HepG2 (cell line): ENCODE data around the gene SIX4. TPM values are rescaled to one million over a fixed set of nuclear protein-coding genes. Genes with fewer than 3 reads are reported as not detected.

Source experiments
- ATRX ChIP-seq: sonication (generic); formaldehyde crosslinking; IDR thresholded peaks from 2 replicates; pipeline ENCODE4 v1.4.0; 2020; ENCODE audit warnings: missing genetic modification reagents, borderline replicate concordance
- FOXJ3 ChIP-seq: sonication (generic); formaldehyde crosslinking; IDR thresholded peaks from 2 replicates; pipeline ENCODE4 v1.4.0; 2020; ENCODE audit warnings: missing genetic modification reagents, mild to moderate bottlenecking, borderline replicate concordance
- KLF15 ChIP-seq: sonication (generic); formaldehyde crosslinking; IDR thresholded peaks from 2 replicates; pipeline ENCODE4 v1.8.1; 2023; ENCODE audit warnings: borderline replicate concordance, mild to moderate bottlenecking, inconsistent platforms, missing genetic modification reagents, mixed read lengths
- MBNL3 ChIP-seq: fragments of 250-450 bp; sonication (Bioruptor Pico); conservative IDR thresholded peaks from 2 replicates; pipeline ENCODE4 v1.8.0; 2022; ENCODE audit warnings: mild to moderate bottlenecking, inconsistent platforms
- NFKBIZ ChIP-seq: IDR thresholded peaks from 2 replicates; pipeline ENCODE4 v1.6.1; 2018; ENCODE audit warnings: missing genetic modification reagents, missing compliant biosample characterization
- NR1H2 ChIP-seq: sonication (generic); formaldehyde crosslinking; IDR thresholded peaks from 2 replicates; pipeline ENCODE4 v1.8.1; 2022; ENCODE audit warnings: low read depth, missing genetic modification reagents, borderline replicate concordance
- ZNF382 ChIP-seq: sonication (generic); formaldehyde crosslinking; IDR thresholded peaks from 2 replicates; pipeline ENCODE4 v1.5.0; 2020; ENCODE audit warnings: missing genetic modification reagents, mild to moderate bottlenecking, borderline replicate concordance
- ZNF761 ChIP-seq: sonication (generic); formaldehyde crosslinking; conservative IDR thresholded peaks from 2 replicates; pipeline ENCODE4 v1.4.0; 2020; ENCODE audit warnings: mild to moderate bottlenecking, missing genetic modification reagents
- ZNF772 ChIP-seq: sonication (generic); formaldehyde crosslinking; IDR thresholded peaks from 2 replicates; pipeline ENCODE4 v1.5.0; 2020; ENCODE audit warnings: mild to moderate bottlenecking, missing genetic modification reagents
- ZNF782 ChIP-seq: sonication (generic); formaldehyde crosslinking; IDR thresholded peaks from 2 replicates; pipeline ENCODE4 v1.4.0; 2020; ENCODE audit warnings: missing genetic modification reagents, mild to moderate bottlenecking, borderline replicate concordance
- ZNF841 ChIP-seq: sonication (generic); formaldehyde crosslinking; IDR thresholded peaks from 2 replicates; pipeline ENCODE4 v1.8.1; 2023; ENCODE audit warnings: missing genetic modification reagents, borderline replicate concordance
- polyA plus RNA-seq, 8 experiments: library from polyadenylated mRNA; depleted of rRNA in 3 of 8; stranded (reverse) in 7 of 8; unstranded in 1 of 8; fragments of >200 nt; fragmentation: Illumina TruSeq in 4 of 8; extraction: Trizol in 4 of 8; gene quantifications; 2 replicates each; pipeline versions ENCODE4 v1.2.1 to v1.2.3, GENCODE V29; 2011 to 2016; ENCODE audit warnings: low read depth in 4 of 8, missing spikeins in 1 of 8, mixed read lengths in 1 of 8; ENCODE audit not compliant: insufficient read depth in 1 of 8
- total RNA-seq, 5 experiments: library from RNA; depleted of rRNA; stranded (reverse); fragments of >200 nt; fragmentation: Illumina TruSeq; extraction: Trizol; gene quantifications; 2 replicates each; pipeline ENCODE4 v1.2.3, GENCODE V29; 2016; ENCODE audit warnings: low read depth in 1 of 5
- TF ChIP-seq, protein P1 (sequence below): IDR thresholded peaks from 2 replicates; pipeline ENCODE4 v1.6.1; 2016; ENCODE audit warnings: low read depth, missing genetic modification reagents, missing compliant biosample characterization
- TF ChIP-seq, protein P2 (sequence below): sonication (generic); formaldehyde crosslinking; IDR thresholded peaks from 2 replicates; pipeline ENCODE4 v1.5.1; 2020; ENCODE audit warnings: mild to moderate bottlenecking, moderate library complexity, missing genetic modification reagents
- TF ChIP-seq, protein P3 (sequence below): sonication (generic); formaldehyde crosslinking; IDR thresholded peaks from 2 replicates; pipeline ENCODE4 v1.4.0; 2020; ENCODE audit warnings: mild to moderate bottlenecking, low read depth, missing genetic modification reagents
- TF ChIP-seq, protein P4 (sequence below): sonication (generic); formaldehyde crosslinking; IDR thresholded peaks from 2 replicates; pipeline ENCODE4 v1.4.0; 2020; ENCODE audit warnings: missing genetic modification reagents, mild to moderate bottlenecking, borderline replicate concordance
- TF ChIP-seq, protein P5 (sequence below): sonication (generic); formaldehyde crosslinking; IDR thresholded peaks from 2 replicates; pipeline ENCODE4 v1.4.0; 2020; ENCODE audit warnings: missing genetic modification reagents

SIX4 gene
- total and polyA plus RNA-seq, 2 of the 13 experiments (the other 11 are each of a cell fraction or from before 2014, with no cell fraction given) = 5.0 to 6.0 TPM

DNA sequence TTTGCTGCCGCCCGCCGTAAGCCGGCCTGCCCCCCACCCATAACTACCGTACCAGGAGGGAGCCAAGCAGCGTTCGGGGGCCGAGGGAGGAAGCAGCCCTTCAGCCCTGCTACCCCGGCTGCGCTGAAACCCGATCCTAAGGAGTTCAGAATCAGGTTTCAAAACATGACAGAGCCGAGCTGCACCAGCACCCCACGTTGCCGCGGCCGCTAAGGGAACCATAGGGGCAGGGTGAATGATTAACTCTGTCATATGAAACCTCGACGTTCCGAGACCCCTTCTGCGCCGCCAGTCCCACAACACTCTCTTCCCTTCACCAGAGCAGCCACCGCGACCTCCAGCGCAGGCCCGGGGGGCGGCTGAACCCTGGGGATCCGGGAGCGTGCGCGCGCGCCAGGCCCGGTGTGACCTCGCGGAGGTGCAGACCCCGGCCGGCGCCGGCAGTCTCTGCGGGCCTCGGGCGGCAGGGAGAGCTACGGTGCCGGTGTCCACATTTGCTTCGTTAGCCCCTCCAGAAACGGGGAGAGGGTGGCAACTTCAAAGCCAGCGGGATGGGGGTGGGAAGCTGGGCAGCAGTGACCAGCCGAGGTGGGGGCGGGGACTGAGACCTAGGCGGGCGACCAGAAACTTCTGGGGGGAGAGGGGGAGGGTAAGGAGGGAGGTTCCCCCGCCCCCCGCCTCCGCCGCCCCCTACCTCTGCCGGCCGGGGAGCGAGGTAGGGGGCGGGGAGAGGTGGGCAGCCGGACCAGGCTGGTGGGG is 1.6 kb downstream of the SIX4 start (continued):
- TF ChIP-seq, protein P1, sequence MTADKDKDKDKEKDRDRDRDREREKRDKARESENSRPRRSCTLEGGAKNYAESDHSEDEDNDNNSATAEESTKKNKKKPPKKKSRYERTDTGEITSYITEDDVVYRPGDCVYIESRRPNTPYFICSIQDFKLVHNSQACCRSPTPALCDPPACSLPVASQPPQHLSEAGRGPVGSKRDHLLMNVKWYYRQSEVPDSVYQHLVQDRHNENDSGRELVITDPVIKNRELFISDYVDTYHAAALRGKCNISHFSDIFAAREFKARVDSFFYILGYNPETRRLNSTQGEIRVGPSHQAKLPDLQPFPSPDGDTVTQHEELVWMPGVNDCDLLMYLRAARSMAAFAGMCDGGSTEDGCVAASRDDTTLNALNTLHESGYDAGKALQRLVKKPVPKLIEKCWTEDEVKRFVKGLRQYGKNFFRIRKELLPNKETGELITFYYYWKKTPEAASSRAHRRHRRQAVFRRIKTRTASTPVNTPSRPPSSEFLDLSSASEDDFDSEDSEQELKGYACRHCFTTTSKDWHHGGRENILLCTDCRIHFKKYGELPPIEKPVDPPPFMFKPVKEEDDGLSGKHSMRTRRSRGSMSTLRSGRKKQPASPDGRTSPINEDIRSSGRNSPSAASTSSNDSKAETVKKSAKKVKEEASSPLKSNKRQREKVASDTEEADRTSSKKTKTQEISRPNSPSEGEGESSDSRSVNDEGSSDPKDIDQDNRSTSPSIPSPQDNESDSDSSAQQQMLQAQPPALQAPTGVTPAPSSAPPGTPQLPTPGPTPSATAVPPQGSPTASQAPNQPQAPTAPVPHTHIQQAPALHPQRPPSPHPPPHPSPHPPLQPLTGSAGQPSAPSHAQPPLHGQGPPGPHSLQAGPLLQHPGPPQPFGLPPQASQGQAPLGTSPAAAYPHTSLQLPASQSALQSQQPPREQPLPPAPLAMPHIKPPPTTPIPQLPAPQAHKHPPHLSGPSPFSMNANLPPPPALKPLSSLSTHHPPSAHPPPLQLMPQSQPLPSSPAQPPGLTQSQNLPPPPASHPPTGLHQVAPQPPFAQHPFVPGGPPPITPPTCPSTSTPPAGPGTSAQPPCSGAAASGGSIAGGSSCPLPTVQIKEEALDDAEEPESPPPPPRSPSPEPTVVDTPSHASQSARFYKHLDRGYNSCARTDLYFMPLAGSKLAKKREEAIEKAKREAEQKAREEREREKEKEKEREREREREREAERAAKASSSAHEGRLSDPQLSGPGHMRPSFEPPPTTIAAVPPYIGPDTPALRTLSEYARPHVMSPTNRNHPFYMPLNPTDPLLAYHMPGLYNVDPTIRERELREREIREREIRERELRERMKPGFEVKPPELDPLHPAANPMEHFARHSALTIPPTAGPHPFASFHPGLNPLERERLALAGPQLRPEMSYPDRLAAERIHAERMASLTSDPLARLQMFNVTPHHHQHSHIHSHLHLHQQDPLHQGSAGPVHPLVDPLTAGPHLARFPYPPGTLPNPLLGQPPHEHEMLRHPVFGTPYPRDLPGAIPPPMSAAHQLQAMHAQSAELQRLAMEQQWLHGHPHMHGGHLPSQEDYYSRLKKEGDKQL = no peak
- TF ChIP-seq ATRX (CRISPR knock-in tag) (no peak), KLF15 (CRISPR knock-in tag) (no peak), MBNL3 (CRISPR knock-in tag) (no peak), NFKBIZ (CRISPR knock-in tag) (no peak), ZNF761 (CRISPR knock-in tag) (no peak), ZNF782 (no peak), ZNF841 (no peak), FOXJ3 (CRISPR knock-in tag) (no peak), ZNF772 (no peak), ZNF382 (no peak), NR1H2 (CRISPR knock-in tag) (no peak)
- TF ChIP-seq, protein P2, sequence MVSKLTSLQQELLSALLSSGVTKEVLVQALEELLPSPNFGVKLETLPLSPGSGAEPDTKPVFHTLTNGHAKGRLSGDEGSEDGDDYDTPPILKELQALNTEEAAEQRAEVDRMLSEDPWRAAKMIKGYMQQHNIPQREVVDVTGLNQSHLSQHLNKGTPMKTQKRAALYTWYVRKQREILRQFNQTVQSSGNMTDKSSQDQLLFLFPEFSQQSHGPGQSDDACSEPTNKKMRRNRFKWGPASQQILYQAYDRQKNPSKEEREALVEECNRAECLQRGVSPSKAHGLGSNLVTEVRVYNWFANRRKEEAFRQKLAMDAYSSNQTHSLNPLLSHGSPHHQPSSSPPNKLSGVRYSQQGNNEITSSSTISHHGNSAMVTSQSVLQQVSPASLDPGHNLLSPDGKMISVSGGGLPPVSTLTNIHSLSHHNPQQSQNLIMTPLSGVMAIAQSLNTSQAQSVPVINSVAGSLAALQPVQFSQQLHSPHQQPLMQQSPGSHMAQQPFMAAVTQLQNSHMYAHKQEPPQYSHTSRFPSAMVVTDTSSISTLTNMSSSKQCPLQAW (CRISPR knock-in tag) = peak; percentile 97
- TF ChIP-seq, protein P3, sequence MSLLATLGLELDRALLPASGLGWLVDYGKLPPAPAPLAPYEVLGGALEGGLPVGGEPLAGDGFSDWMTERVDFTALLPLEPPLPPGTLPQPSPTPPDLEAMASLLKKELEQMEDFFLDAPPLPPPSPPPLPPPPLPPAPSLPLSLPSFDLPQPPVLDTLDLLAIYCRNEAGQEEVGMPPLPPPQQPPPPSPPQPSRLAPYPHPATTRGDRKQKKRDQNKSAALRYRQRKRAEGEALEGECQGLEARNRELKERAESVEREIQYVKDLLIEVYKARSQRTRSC = no peak
- TF ChIP-seq, protein P4, sequence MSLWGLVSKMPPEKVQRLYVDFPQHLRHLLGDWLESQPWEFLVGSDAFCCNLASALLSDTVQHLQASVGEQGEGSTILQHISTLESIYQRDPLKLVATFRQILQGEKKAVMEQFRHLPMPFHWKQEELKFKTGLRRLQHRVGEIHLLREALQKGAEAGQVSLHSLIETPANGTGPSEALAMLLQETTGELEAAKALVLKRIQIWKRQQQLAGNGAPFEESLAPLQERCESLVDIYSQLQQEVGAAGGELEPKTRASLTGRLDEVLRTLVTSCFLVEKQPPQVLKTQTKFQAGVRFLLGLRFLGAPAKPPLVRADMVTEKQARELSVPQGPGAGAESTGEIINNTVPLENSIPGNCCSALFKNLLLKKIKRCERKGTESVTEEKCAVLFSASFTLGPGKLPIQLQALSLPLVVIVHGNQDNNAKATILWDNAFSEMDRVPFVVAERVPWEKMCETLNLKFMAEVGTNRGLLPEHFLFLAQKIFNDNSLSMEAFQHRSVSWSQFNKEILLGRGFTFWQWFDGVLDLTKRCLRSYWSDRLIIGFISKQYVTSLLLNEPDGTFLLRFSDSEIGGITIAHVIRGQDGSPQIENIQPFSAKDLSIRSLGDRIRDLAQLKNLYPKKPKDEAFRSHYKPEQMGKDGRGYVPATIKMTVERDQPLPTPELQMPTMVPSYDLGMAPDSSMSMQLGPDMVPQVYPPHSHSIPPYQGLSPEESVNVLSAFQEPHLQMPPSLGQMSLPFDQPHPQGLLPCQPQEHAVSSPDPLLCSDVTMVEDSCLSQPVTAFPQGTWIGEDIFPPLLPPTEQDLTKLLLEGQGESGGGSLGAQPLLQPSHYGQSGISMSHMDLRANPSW (CRISPR knock-in tag) = no peak
- TF ChIP-seq, protein P5, sequence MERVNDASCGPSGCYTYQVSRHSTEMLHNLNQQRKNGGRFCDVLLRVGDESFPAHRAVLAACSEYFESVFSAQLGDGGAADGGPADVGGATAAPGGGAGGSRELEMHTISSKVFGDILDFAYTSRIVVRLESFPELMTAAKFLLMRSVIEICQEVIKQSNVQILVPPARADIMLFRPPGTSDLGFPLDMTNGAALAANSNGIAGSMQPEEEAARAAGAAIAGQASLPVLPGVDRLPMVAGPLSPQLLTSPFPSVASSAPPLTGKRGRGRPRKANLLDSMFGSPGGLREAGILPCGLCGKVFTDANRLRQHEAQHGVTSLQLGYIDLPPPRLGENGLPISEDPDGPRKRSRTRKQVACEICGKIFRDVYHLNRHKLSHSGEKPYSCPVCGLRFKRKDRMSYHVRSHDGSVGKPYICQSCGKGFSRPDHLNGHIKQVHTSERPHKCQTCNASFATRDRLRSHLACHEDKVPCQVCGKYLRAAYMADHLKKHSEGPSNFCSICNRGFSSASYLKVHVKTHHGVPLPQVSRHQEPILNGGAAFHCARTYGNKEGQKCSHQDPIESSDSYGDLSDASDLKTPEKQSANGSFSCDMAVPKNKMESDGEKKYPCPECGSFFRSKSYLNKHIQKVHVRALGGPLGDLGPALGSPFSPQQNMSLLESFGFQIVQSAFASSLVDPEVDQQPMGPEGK = peak; percentile 43
